ENCODE measurements around the gene SLC25A30.
A peak's percentile ranks its signal among the peaks of the same experiment; 100 is the strongest.
"Not testable (repeated sequence)": the region's sequence is repeated elsewhere in the genome, so short reads cannot be mapped to it uniquely, and the experiment has no call there.

Gene SLC25A30

DNA sequence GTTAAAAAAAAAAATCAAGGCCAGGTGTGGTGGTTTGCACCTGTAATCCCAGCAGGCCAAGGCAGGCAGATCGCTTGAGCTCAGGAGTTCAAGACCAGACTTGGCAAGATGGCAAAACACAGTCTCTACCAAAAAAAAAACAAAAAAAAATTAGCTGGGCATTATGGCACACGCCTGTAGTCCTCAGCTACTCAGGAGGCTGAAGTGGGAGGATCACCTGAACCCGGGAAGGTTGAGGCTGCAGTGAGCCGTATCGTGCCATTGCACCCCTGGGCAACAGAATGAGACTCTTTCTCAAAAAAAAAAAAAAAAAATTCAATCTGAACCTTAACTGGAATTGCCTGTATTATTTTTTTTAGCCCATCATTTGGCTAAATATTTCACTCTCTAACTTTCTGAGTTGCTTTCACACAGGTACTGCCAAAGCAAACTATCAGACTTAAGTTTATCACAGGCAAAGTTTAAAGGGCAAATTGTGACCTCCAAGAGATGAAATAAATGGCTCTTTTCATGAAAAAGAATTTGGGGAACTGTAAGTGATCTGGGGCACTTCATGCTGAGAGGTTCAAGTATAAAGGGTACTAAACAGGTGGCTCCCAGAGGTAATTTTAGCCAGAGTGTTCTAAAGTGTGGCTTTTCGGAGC lies 14.7 kb upstream of the SLC25A30 start:
- DNase-seq, result no peak

GRCh38 chr13:45426056-45426841 lies 8.1 kb upstream of the SLC25A30 start:
- peak; percentile 19 for DNase-seq

DNA sequence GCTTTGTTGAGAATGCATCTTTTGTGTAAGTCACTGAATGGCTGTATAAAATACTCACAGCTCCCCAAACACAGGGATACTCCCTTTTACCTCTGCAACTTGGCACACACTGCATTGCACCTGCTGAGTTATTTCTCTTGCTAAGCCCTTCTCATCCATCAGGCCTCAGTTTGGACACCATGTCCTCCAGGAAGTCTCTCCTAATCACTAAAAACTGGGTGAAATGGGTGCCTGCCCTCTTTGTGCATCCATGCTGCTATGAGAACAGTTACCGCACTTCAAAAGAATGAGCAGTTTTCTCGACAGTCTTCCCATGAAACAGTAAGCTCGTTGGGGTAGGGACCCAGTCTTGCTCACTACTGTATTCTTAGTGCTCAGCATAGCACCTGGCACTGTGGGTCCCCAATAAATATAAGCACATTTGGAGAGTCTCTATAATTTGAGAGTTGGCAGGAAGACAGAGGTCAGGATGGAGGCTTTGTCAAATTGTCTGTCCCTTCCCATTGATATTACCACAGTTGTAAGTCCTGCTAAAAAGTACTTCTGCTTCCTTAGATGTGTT lies 4.6 kb upstream of the SLC25A30 start:
- no peak for DNase-seq

DNA sequence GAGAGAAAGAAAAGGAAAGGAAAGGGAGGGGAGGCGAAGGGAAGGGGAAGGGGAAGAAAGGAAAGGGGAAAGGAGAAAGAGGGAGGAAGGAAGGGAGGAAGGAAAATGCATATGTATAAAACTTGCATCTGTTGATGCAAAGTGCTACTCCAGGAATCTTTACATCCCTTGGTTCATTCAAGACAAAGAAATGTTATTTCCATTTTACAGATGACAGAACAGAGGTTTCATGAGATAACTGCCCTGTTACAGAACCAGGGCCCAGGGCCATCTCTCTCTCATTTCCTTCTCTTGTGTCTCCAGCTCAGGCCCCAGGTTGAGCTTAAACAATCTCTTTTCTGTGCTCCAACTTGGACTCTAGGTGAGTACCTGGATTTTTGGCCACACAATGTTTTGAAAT lies 1.8 kb upstream of the SLC25A30 start:
- no peak for DNase-seq

DNA sequence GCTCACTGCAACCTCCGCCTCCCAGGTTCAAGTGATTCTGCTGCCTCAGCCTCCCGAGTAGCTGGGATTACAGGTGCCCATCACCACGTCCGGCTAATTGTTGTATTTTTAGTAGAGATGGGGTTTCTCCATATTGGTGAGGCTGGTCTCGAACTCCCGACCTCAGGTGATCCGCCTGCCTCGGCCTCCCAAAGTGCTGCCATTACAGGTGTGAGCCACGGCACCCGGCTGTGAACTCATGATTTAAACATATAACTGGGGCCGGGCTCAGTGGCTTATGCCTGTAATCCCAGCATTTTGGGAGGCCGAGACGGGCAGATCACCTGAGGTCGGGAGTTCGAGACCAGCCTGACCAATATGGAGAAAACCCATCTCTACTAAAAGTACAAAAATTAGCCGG lies 1.2 kb upstream of the SLC25A30 start:
- not testable (repeated sequence) for DNase-seq

GRCh38 chr13:45416516-45417128 lies 1.6 kb downstream of the SLC25A30 start:
- no peak for DNase-seq

DNA sequence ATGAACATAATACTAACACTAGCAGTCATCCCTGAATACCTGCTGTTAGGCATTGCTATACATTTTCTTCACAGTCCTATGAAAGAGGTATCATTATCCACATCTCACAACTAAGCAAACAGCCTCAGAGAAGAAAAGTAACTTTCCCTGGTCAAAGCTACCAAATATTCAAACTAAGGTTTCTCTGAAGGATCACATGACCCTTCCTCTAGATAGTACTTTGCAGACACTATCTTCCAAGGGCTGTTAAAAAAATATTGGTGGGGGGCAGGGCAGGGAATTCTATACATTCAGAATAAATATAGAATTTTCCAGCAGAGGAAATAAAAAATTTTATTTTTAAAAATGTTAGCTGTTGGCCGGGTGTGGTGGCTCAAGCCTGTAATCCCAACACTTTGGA lies 3.1 kb downstream of the SLC25A30 start:
- DNase-seq, result no peak

- DNase-seq, result no peak
These were observed 4.3 kb downstream of the SLC25A30 start for GRCh38 chr13:45413826-45414307.

- DNase-seq, result no peak
These were observed 5.7 kb downstream of the SLC25A30 start for GRCh38 chr13:45412274-45413049.

DNA sequence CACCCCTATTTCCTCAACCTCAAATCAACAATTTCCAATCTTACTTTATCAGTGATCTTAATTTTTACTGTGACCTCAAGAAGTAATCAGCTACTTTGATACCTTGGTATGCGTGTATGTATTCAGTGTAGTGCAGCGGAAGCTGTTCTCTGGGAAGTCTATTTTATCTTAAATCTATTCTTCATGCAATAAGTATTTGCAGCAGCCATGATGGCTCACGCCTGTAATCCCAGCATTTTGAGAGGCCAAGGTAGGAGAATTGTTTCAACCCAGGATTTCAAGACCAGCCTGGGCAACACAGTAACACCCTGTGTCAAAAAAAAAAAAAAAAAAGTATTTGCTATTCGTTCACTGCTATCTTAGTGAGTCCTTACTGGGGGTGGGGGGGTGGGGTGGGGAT lies 6.5 kb downstream of the SLC25A30 start:
- DNase-seq, result no peak

DNA sequence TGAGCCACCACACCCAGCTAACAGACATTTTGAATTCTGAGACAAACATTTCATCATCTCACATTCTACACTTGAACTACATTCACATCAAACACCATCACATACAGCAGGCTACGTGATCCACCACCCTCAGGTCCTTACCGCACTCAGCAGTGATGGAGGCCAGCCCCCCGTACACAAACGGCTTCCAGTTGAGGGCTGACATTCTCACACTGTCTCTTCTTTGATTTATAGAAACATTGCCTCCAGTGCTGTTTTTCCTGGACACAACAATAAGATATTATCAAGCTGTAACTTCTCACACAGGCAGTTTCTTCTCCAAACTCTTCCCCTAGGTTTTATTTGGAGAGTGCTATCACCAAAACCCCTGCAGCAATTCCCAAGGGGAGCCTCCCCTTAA lies 7.0 kb downstream of the SLC25A30 start:
- DNase-seq, result no peak

- no peak for DNase-seq
These were observed 7.7 kb downstream of the SLC25A30 start for GRCh38 chr13:45410466-45410865.

DNA sequence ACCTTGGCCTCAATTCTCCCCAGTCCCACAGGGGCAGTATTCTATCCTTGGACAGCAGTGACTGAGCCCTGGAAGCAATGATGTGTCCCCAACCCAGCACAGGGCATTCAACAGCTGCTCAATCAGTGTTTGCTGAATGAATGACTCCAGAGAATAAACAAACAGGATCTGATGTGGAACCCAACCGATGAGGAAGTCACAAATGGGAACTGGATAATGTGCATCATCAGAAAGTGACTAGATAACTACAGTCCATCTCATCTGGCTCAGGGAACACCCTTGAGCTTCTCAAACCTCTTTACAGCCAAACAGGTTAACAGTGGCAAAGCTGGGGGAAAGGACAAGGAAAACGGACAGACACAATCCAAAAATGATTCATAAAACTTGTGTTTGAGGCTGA lies 8.2 kb downstream of the SLC25A30 start:
- DNase-seq, result no peak

DNA sequence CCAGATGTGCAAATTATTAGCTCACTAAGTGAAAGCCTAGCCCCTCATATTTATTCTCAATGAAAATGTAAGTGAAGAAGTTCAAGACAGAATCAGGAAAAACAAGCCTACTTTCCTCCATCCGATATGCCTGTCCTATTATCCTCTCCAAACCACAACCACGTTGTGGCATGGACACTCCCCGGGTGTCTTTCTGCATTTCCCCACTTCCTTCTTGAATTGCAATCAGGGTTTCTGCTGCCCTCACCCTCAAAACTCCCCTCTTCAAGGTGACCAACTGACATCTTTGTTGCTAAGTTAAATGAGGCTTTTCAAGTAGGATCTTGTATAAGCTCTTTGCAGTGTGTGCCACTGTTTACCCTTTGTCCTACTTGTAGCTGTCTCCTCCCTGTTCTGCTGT lies 11.8 kb downstream of the SLC25A30 start:
- peak; percentile 71 for DNase-seq

DNA sequence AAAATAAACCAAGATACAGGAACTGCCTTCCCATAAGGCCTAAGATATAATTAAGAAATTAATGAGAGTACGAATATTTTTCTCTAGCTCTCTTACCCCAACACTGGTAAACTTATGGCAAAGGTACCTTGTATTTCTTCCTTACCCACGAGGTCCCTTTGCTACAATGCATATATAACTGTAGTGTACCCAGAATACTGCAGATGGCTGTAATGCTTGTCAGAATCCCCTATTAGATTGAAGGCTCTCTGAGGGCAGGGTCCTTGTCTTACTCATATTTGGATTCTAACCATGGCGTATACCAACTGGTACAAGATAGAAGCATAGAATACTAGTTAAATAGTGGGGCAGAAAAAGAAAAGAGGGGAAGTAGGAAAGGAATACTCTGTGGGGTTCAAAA lies 15.1 kb downstream of the SLC25A30 start:
- DNase-seq, result no peak

GRCh38 chr13:45402641-45403040 lies 15.5 kb downstream of the SLC25A30 start:
- no peak for DNase-seq

- DNase-seq, result peak; percentile 53
These were observed 16.9 kb downstream of the SLC25A30 start for GRCh38 chr13:45401314-45401713.

DNA sequence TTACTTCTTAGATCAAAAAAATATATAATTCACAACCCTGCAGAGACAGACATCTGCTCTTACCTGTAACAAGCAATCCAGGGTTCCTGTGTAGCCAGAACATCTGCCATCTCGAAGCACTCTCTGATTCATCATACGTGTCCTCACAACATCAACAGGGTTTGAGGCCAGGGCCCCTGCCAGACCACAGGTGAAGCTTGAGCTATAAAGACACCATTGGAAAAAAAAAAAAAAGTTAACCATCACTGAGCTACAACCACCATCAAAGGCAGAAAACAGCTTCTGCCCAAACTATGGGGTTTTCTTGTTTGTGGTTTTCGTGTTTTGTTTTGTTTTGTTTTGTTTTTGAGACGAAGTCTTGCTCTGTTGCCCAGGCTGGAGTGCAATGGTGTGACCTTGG lies 19.3 kb downstream of the SLC25A30 start:
- no peak for DNase-seq

DNA sequence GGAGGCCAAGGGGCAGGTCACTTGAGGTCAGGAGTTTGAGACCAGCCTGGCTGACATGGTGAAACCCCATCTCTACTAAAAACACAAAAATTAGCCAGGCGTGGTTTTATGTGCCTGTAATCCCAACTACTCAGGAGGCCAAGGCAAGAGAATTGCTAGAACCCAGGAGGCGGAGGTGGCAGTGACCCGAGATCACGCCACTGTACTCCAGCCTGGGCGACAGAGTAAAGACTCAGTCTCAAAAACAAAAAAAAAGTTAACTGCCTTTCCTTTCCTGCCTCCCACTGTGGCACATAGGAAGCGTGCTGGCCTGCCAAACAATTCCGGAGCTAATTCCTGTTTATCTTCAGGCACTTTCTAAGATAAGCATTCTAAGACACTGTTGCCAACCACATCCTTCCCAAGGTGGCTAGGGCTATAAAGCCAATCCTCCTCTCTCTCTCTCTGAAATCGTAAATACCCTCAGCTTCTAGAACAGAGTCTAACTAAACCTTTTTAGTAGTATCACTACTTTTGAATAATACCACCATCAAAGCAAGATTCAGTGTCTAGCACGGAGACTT lies 21.6 kb downstream of the SLC25A30 start:
- DNase-seq, result peak; percentile 50

- DNase-seq, result peak; percentile 11
These were observed 24.1 kb downstream of the SLC25A30 start for GRCh38 chr13:45393941-45394570.

DNA sequence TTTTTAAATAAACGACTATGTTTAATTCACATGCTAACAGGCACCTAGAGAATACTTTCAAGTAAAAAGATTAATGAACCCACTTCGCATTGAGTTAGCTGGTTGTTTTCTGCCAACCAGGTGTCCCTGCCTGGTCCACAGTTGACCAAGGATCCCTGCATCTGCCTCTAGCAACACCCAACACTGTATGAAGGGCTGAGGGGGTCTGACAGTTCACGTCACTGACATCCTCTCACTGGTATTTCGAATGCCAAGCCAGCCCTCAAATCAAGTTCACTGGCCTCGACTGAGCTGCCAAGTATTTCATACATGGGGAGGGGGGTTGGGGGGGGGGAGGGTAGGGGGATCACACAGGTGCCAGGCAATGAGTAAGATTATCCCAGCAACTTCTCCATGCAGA lies 25.4 kb downstream of the SLC25A30 start:
- no peak for DNase-seq

- DNase-seq, result no peak
These were observed 26.2 kb downstream of the SLC25A30 start for GRCh38 chr13:45391926-45392325.

All from GF-D8 (cell line).